ENCODE measurements around the gene PMAIP1.

PMAIP1 gene

DNA sequence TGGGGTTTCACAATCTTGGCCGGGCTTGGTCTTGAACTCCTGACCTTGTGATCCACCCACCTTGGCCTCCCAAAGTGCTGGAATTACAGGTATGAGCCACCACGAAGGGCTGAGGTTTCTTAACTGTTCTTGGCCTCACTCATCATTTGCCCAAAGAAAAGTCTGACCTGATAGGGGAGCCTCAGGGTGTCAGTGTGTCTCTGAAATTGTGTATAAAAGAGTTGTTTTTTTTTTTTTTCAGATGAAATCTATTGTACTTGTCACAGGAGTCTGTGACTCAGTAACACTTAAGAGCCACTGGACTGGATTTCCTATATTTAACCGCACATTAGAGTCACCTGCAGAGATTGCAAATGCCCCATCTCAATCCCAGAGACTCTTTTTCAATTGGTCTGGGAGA is 16.9 kb downstream of the PMAIP1 start:
- DNase-seq = no peak

DNA sequence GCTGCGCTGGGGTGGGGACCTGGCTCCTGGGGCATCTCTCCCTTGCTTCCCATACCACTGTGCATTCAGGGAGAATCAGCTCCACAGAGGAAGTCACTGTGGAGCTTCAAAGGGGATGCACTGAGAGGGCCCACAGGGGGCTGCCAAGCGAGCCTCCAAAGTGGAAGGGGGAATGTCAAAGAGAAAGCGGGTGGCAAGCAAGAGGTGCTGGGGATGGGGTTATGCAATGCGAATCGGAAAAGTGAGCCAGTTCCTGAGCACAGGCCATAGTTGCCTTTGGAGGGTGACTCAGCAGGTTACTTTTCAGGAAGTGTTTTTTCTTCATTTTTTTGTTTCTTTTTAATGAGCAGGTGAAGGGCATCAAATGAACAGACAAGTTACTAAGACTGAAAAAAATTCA is 17.6 kb downstream of the PMAIP1 start:
- no peak for DNase-seq

DNA sequence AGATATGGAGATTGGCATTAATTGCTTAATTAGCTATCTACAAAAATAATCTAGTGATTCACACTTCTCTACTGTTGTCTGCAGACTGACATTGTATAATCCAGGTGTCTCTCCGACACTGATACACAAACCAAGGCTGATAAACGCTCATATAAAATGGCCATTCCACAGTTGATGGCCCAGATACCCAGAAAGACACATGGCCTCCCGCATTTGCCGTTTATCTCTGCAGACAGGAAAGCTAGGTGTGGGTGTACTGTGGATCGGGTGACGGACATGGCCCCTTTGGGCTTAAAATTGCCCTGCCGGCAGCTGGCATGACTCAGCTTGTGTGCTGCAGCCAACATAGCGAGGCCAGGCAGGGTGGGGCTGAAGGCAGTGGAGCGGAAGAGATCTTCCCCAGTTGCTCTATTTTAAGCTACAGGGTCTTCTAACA is 18.5 kb downstream of the PMAIP1 start:
- no peak for DNase-seq

DNA sequence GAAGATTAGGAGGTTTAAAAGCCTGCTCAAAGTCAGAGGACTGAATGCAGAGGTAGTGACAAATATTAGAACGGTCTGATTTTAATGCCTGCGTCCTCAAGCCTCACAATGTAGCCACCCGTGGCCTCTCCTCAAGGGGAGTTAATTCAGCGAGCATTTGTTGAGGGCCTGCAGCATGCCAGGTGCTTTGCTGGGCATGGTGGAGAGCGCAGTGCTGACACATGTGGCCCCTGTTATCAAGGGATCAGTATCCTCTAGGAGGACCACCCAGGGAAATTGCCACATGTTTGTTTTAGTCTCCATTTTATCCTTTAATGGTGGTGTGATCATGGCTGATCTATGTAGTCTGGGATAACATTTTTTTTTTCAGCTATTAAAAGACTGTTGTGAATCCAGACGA is 19.2 kb downstream of the PMAIP1 start:
- DNase-seq = no peak

DNA sequence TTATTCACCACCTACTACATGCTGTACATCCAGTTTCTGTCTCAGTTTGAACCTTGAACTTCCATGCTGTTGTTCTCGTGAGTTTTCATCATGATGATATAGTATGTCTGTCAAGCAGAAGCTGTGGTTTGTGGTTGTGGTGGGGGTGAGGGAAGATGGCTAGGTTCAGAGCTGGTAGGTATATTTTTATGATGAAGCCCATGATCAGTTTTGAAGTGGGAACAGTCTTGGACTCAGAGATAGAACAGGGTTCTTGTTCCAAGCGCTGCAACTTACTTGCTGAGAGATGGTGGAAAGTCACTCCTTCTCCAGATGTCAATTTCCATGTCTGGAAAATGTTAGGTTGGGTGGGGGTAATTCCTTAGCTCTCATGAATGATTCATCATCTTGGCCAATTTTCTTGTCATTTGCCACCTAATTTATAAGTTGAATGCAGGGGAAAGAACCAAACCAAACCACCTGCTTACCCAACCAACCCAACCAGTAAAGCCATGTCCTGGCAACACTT is 21.6 kb downstream of the PMAIP1 start:
- DNase-seq = no peak

DNA sequence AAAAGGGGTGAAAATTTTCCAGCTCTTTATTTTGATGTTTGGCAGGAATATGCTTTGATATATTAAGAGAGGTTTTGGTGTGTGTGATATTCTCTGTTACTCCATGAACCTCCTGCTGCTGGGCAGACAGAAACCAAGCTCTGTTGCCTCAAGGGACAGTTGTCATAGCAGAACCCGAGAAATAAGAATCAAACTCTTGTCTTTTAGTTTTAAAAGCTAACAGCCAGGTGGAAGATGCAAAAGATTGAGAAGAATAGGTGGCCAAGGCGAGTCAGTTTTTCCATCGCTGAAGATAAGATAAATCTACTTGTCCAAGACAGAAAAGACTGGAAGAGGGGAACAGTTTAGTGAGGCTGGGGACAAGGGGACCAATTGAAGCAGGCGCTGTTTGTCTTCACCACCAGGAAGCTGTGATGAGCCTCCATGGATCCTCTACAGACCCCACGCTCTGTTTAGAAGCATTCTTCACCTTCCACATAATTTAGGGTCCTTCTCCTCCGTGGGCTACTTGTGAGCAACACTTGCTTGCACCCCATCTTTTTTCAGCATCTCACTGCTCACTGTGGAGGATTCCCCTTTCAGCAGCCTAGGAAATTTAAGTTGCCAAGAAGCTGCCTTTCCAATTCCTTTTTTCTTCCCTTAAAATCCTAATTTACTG is 23.9 kb downstream of the PMAIP1 start:
- no peak for DNase-seq

DNA sequence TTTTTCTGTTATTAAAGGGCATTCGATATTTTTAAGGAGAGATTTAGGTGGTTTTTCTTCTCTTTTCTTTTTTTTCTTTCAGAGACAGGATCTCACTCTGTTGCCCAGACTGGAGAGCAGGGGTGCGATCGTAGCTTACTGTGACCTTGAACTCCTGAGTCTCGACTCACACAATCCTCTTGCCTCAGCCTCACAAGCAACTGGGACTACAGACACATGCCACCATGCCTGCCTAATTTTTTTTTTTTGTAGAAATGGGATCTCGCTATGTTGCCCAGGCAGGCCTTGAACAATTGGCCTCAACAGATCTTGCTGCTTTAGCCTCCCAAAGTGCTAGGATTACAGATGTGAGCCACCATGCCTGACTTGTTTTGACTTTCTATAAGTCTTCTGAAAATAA is 26.3 kb downstream of the PMAIP1 start:
- DNase-seq = no peak

DNA sequence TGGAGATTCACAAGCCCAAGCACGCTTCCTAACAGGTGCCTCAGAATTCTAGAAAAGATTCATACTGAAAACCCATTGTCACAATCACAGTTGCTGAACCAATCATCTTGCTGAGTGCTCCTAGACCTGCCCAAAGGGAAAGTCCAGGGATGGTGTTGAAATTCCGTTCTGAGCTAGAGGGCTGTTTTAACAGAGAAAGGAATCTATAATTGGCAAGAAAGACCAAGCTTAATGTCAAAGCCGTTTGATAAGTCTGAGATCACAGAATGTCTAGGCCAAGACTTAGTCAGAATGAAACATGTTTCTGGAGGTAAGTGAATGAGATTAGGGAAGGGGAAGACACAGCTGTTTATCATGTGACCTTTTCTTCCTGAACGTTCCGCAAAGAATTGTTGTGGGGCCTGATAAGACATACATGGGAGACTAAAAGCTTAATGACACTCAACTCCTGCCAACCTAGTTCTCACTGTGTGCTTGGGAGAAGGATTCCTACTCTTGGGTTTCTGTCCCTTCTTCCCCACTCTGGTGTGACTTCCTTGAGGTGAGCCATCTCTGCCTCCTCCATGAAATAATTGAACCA is 27.5 kb downstream of the PMAIP1 start:
- no peak for DNase-seq

DNA sequence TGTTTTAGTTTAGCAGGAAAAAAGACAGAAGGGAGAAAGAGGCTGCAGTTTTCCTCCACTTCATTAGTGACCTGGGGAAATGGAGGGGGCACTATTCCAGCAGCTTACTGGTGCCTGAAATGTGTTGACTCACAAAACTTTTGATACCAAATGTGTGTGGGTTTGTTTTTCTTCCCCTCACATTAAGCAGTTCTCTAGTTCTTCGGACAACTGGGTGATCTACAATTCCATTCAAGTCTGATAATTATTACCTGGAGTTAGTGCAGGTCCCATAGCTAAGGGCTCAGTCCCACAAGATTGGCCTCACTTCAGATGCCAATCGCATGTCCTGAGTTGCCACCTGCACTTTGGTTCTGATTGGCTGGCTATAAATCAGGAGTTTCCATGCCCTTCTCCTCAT is 28.4 kb downstream of the PMAIP1 start:
- DNase-seq = no peak

DNA sequence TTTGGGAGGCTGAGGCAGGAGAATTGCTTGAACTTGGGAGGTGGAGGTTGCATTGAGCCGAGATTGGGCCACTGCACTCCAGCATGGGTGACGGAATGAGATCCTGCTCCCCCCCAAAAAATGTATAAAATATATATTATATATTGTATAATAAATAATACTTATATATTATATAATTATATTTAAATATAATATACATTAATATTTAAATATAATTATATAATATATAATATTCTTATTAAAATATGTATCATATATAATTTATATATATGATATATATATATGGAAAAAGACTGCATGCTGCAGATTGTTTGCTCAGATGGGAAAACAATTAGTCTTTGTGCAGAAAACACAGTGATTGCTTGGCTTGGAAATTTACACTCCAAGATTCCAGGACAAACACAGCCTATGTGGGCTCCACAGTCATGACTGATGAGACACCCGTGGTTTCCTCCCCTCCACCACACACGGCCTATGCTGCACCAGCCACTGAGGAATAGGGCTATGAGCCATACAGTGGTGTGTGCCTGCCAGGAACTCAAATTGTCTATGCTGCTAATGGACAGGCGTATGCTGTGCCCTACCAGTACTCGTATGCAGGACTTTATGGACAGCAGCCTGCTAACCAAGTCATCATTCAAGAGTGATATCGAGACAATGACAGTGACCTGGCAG is 30.0 kb downstream of the PMAIP1 start:
- DNase-seq = no peak

DNA sequence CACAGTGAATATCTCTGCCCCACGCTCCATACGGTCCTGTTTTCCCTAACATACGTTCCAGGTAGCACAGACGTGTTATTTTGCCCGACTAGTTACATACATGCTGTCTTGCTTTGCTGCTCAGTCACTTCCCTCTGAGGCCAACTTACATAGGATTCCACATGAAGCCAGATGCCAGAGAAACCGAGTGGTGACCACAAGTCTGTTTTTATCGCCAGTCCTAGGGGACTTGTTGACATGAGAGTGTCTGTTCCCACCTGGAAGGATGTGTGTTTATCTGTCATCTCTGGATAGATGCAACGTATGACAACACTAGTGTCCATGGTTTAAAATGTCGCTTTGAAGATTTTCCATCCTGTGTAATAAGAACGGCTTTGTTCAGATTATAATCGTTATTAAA is 32.6 kb downstream of the PMAIP1 start:
- no peak for DNase-seq

DNA sequence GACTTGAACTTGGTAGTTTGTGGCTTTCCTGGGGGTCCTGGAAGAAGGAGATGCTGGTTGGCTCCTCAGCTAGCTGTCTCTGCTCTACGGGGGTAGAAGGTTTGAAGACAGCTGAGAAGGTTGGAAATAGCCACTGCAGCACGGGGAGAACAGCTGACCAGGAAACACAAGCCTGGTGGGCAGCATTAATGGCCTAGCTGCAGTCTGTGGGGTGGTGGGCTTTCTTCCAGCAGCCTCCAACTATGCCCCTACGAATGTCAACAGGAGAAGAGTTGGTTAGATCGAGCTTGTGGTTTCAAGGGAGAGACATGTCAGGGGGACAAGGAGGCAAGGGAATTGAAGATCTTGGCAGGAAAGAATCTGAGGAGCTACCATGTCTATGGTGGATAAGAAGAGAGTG is 38.9 kb downstream of the PMAIP1 start:
- DNase-seq = no peak

DNA sequence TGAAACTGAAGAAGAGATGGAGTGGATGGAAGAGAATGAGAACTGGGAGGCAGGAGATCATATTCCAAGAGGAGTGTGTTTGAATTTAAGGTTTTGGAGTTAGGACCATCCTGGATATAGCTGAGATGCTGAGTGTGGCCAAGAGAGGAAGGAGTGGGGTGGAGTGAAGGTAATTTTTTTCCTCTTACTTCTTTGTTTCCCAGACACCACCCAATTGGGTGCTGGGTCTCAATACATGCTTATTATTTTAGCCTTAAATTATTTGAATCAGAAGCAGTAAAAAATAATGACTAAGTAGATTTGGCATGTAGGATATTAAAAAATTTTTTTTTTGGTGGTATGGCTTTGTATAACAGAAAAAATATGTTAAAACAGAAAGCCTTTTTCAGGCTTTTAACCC is 39.3 kb downstream of the PMAIP1 start:
- DNase-seq = no peak

DNA sequence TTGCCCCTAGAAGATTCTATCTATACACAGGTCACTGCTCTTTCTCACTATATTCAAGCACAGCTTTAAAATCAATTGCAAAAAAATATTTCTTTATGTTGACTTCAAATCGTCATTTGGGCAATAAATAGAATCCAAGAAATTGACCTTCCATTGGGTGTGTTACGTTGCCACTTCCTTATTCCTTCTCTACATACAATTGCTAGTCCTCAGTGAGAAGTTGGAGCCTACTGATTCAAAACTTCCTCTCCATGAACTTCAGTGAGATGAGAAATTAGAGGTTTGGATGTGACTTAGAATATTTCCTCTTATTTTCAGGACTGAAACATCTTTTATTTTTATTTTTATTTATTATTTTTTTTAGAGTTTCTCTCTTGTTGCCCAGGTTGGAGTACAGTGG is 40.3 kb downstream of the PMAIP1 start:
- DNase-seq = no peak

DNA sequence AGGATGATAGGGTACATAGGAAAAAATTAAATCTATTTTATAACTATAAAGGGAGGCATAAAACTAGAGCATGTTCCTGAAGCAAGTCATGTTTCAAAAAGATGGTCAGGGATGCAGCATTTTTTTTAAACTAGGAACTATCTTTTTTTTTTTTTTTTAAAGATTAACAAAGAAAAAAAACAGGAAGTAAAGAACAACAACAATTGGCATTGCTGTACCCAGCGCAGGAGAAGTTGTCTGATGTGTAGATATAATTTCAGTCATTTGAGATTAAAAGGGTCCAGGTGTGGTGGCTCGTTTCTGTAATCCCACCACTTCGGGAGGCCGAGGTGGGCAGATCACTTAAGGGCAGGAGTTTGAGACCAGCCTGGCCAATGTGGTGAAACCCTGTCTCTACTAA is 41.5 kb downstream of the PMAIP1 start:
- no peak for DNase-seq

DNA sequence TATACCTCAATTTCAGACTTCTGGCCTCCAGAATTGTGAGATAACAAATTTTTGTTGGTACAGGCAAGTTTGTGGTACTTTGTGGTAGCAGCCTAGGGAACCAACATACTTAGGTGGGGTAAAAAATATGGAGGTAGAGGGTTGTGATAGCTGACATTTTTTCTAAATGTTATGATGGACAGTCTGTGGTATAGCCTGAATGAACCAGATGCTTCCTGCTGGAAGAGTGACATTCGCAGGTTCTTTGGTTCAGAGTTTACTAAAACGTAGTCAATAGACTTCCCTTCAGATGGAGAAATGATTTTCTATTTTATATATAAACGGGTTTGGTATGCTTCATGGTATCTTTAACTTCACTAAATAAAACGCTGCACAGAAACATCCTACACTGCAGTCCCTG is 42.8 kb downstream of the PMAIP1 start:
- DNase-seq = no peak

DNA sequence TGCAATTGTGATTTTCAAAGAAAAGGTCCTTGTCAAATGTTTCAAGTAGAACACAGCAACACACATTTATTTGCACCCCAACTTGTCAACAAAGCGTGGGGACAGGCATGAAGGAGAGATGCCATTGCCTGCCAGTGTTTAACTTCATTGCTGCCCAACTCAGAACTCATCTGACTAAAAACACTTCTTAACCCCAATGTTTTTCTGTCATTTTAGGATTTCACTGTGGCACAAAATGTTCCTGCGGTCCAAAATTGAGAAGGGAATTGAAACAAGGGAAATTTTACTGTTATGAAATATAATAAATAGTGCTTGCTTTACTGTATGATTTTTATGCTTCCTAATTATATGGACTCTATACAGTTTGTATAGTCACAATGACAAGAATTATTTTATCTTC is 45.7 kb downstream of the PMAIP1 start:
- no peak for DNase-seq

DNA sequence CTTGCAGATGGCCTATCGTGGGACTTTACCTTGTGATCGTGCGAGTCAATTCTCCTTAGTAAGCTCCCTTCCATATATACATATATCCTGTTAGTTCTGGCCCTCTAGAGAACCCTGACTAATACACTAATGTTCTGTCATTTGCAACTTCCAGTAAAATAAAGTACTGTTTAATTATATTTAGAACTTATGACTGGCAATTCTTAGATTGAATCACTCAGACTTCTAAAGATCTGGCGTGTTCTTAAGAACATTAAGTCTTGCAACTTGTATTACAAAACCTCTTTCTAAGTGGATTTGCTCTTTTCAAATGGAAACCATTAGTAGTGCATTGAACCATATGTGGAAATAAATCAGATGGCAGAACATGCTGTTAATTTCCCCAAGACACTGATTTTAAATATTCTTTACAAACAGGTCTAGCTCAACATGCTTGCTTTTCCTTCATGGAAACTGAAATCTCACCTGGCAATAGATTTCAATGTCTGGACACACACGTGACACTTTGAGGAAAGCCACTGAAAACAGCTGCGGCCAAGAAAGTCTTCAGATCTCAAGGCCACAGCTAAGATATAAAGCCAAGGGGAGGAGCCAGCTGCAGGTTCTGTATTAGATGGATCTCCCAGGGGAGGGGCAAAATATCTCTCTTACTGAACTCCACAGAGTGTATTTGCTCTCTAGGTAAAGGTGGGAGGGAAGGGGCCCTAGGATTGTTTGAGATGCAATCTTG is 50.6 kb downstream of the PMAIP1 start:
- no peak for DNase-seq

DNA sequence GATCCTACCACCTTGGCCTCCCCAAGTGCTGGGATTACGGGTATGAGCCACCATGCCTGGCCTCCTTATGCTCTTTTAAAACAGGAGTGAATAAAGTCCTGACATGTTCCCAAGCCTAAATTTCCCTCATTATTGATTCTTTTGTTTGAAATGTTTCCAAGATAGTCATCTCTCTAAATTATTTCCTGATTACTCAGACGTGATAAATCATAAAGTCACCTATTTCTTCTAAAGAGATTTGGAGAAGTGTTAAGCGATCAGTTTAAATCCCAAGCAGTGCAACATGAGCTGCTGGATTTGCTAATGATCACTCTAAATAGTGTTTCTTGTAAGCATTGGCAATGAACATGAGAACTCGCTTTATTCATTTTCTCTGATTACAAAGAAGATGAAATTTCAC is 51.8 kb downstream of the PMAIP1 start:
- no peak for DNase-seq

DNA sequence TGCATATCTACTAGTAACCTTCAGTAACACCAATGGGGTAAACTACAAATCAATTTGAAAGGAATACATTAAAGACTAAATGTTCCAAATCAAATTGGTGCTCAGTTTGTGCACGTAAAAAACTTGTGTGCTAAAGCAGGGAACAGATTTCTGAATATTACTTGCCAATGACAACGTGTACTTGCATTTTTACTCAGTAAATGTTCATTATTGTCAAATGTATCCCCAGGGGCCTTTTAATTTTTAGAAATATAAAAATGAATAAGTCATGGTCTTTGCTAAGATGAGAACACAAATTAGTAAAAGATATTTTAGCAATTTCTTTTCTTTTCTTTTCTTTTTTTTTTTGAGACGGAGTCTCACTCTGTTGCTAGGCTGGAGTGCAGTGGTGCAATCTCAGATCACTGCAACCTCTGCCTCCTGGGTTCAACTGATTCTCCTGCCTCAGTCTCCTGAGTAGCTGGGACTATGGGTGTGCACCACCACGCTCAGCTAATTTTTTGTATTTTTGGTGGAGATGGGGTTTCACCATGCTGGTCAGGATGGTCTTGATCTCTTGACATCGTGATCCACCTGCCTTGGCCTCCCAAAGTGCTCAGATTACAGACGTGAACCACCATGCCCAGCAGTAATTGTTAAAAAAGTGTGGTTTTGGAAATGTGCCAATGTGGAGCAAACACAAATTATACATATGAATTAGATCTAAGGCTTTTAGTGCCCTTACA is 52.6 kb downstream of the PMAIP1 start:
- no peak for DNase-seq
